Upper lobe of left lung (tissue), 4 donors: ENCODE measurements around the gene ZBED4.

Experiments
- POLR2A ChIP-seq, 4 donors: fragments of 450-650 bp; IDR thresholded peaks; one replicate each; pipeline ENCODE4 v1.5.1; 2016 to 2017; ENCODE audit warnings: antibody characterized with exemption in 4 of 4, mild to moderate bottlenecking in 2 of 4
- TF ChIP-seq, protein P1 (sequence below), 6 experiments: fragments of 450-650 bp in 4 of 6; fragments of 200-600 bp in 2 of 6; sonication (generic) in 2 of 6; IDR thresholded peaks; one replicate each; pipeline ENCODE4 v1.5.1; 2016 to 2019; ENCODE audit warnings: antibody characterized with exemption in 6 of 6

DNA sequence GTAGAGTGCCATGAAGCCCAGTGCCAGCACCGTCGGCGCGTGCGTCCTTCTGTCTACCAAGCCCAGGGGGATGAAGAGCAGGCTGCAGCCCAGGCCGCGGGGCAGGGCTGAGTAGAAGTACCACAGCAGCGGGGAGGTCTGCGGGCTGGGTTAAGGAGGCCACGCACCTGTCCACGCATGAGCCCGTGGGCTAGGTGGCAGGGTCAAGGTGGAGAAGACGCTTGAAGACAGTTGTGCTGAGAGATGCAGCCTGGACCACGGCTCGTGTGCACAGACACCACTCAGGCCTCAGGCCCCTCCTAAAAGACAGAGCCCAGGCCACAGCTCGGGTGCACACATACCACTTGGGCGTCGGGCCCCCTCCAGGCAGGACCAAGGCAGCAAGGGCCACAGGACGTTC lies 54.2 kb downstream of the ZBED4 start:
- TF ChIP-seq POLR2A (IDR thresholded peaks at IDR 0.05): no peak
- TF ChIP-seq, protein P1, sequence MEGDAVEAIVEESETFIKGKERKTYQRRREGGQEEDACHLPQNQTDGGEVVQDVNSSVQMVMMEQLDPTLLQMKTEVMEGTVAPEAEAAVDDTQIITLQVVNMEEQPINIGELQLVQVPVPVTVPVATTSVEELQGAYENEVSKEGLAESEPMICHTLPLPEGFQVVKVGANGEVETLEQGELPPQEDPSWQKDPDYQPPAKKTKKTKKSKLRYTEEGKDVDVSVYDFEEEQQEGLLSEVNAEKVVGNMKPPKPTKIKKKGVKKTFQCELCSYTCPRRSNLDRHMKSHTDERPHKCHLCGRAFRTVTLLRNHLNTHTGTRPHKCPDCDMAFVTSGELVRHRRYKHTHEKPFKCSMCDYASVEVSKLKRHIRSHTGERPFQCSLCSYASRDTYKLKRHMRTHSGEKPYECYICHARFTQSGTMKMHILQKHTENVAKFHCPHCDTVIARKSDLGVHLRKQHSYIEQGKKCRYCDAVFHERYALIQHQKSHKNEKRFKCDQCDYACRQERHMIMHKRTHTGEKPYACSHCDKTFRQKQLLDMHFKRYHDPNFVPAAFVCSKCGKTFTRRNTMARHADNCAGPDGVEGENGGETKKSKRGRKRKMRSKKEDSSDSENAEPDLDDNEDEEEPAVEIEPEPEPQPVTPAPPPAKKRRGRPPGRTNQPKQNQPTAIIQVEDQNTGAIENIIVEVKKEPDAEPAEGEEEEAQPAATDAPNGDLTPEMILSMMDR (IDR thresholded peaks at IDR 0.05): no peak
